H9 (cell line): Measurements from ENCODE around the gene CLN5. TPM values are rescaled to one million over a fixed set of nuclear protein-coding genes. Genes with fewer than 3 reads are reported as not detected.

Experiments used
- DNase-seq: peaks from one replicate; pipeline ENCODE4 v3.0.0-alpha.2; 2017
- H2AFZ ChIP-seq: one replicate; pipeline ENCODE4 v1.6.1; 2013; ENCODE audit warnings: mild to moderate bottlenecking, low read length, control low read depth, moderate library complexity
- H2AK5ac ChIP-seq: 2 replicates; pipeline ENCODE4 v1.6.1; 2013; ENCODE audit warnings: low read length, control low read depth, mixed read lengths; ENCODE audit not compliant: insufficient read length
- H2BK120ac ChIP-seq: one replicate; pipeline ENCODE4 v1.6.1; 2013; ENCODE audit warnings: low read depth, mild to moderate bottlenecking, low read length, control low read depth, inconsistent platforms; ENCODE audit not compliant: poor library complexity, severe bottlenecking
- H2BK12ac ChIP-seq: 2 replicates; pipeline ENCODE4 v1.6.1; 2013; ENCODE audit warnings: low read length, control low read depth, mixed read lengths, low read depth; ENCODE audit not compliant: insufficient read length
- H2BK15ac ChIP-seq: 2 replicates; pipeline ENCODE4 v1.6.1; 2013; ENCODE audit warnings: low read depth, low read length, control low read depth
- H2BK20ac ChIP-seq: one replicate; pipeline ENCODE4 v1.6.1; 2013; ENCODE audit warnings: low read depth, mild to moderate bottlenecking, low read length, control low read depth, inconsistent platforms; ENCODE audit not compliant: poor library complexity, severe bottlenecking
- H2BK5ac ChIP-seq: 2 replicates; pipeline ENCODE4 v1.6.1; 2013; ENCODE audit warnings: low read length, control low read depth, mixed read lengths; ENCODE audit not compliant: insufficient read length
- H3K14ac ChIP-seq: 2 replicates; pipeline ENCODE4 v1.6.1; 2013; ENCODE audit warnings: low read length, control low read depth; ENCODE audit not compliant: insufficient read depth
- H3K18ac ChIP-seq: 2 replicates; pipeline ENCODE4 v1.6.1; 2013; ENCODE audit warnings: low read depth, mild to moderate bottlenecking, mixed read lengths, low read length, control low read depth; ENCODE audit not compliant: insufficient read length
- H3K23ac ChIP-seq: 2 replicates; pipeline ENCODE4 v1.6.1; 2013; ENCODE audit warnings: low read length, control low read depth, mixed read lengths, low read depth; ENCODE audit not compliant: insufficient read length
- H3K23me2 ChIP-seq: 2 replicates; pipeline ENCODE4 v1.6.1; 2013; ENCODE audit warnings: low read depth, mild to moderate bottlenecking, mixed read lengths, low read length, control low read depth; ENCODE audit not compliant: insufficient read length, poor library complexity, severe bottlenecking
- H3K27ac ChIP-seq: 2 replicates; pipeline ENCODE4 v1.5.1; 2013; ENCODE audit warnings: low read length, control low read depth, mixed read lengths, low read depth; ENCODE audit not compliant: insufficient read length
- H3K27me3 ChIP-seq: 2 replicates; pipeline ENCODE4 v1.6.1; 2013; ENCODE audit warnings: low read length, control low read depth, inconsistent platforms; ENCODE audit not compliant: insufficient read depth
- H3K4ac ChIP-seq: 2 replicates; pipeline ENCODE4 v1.6.1; 2013; ENCODE audit warnings: low read depth, mild to moderate bottlenecking, control low read depth, inconsistent platforms, low read length, moderate library complexity
- H3K4me1 ChIP-seq: 2 replicates; pipeline ENCODE4 v1.6.1; 2013; ENCODE audit warnings: low read length, control low read depth, inconsistent platforms; ENCODE audit not compliant: insufficient read depth
- H3K4me2 ChIP-seq: 2 replicates; pipeline ENCODE4 v1.6.1; 2013; ENCODE audit warnings: low read length, control low read depth, mixed read lengths; ENCODE audit not compliant: insufficient read length, insufficient read depth
- H3K56ac ChIP-seq: 2 replicates; pipeline ENCODE4 v1.6.1; 2013; ENCODE audit warnings: low read depth, mild to moderate bottlenecking, mixed read lengths, low read length, control low read depth; ENCODE audit not compliant: insufficient read length
- H3K79me1 ChIP-seq: 2 replicates; pipeline ENCODE4 v1.6.1; 2013; ENCODE audit warnings: low read depth, mild to moderate bottlenecking, moderate library complexity, low read length, control low read depth, inconsistent platforms; ENCODE audit not compliant: insufficient read depth, poor library complexity, severe bottlenecking
- H3K79me2 ChIP-seq: 2 replicates; pipeline ENCODE4 v1.6.1; 2013; ENCODE audit warnings: low read length, control low read depth, inconsistent platforms; ENCODE audit not compliant: insufficient read depth
- H3K9ac ChIP-seq: 2 replicates; pipeline ENCODE4 v1.6.1; 2013; ENCODE audit warnings: low read length, control low read depth, mixed read lengths; ENCODE audit not compliant: insufficient read length; ENCODE audit errors: extremely low read depth
- H3K9me3 ChIP-seq: one replicate; pipeline ENCODE4 v1.6.1; 2013; ENCODE audit warnings: low read depth, low read length, inconsistent platforms; ENCODE audit not compliant: control insufficient read depth
- H3T11ph ChIP-seq: one replicate; pipeline ENCODE4 v1.6.1; 2013; ENCODE audit warnings: mild to moderate bottlenecking, low read length, control low read depth, inconsistent platforms
- H4K20me1 ChIP-seq: one replicate; pipeline ENCODE4 v1.6.1; 2013; ENCODE audit not compliant: control insufficient read depth, insufficient read length, insufficient read depth
- H4K5ac ChIP-seq: 2 replicates; pipeline ENCODE4 v1.6.1; 2013; ENCODE audit warnings: low read depth, mild to moderate bottlenecking, mixed read lengths, low read length, control low read depth; ENCODE audit not compliant: insufficient read length
- H4K8ac ChIP-seq: replicated peaks from 2 replicates; pipeline ENCODE4 v1.6.1; 2013; ENCODE audit warnings: low read length, control low read depth, mixed read lengths, low read depth; ENCODE audit not compliant: insufficient read length
- H4K91ac ChIP-seq: 2 replicates; pipeline ENCODE4 v1.6.1; 2013; ENCODE audit warnings: low read depth, mild to moderate bottlenecking, moderate library complexity, mixed read lengths, low read length, control low read depth; ENCODE audit not compliant: insufficient read length
- H3K27ac Mint-ChIP-seq, 3 experiments: 2 replicates in 2 of 3; 3 replicates in 1 of 3; pipeline ENCODE4 v1.8.0; 2020 to 2021; ENCODE audit warnings: mixed read lengths in 3 of 3, mild to moderate bottlenecking in 1 of 3, moderate library complexity in 1 of 3
- H3K27me3 Mint-ChIP-seq: 2 replicates; pipeline ENCODE4 v1.8.0; 2021; ENCODE audit warnings: low read depth, mild to moderate bottlenecking, moderate library complexity, mixed read lengths
- H3K36me3 Mint-ChIP-seq, 3 experiments: 2 replicates in 2 of 3; 3 replicates in 1 of 3; pipeline ENCODE4 v1.8.0; 2020 to 2021; ENCODE audit warnings: low read depth in 3 of 3, mixed read lengths in 3 of 3; ENCODE audit not compliant: insufficient read depth in 1 of 3
- H3K4me1 Mint-ChIP-seq, 2 experiments: 2 replicates each; pipeline ENCODE4 v1.8.0; 2020; ENCODE audit warnings: mixed read lengths in 2 of 2
- H3K4me3 Mint-ChIP-seq, 2 experiments: 2 replicates in 1 of 2; 3 replicates in 1 of 2; pipeline ENCODE4 v1.8.0; 2020 to 2021; ENCODE audit warnings: mild to moderate bottlenecking in 2 of 2, mixed read lengths in 2 of 2, moderate library complexity in 1 of 2
- H3K9me3 Mint-ChIP-seq, 2 experiments: 2 replicates in 1 of 2; 3 replicates in 1 of 2; pipeline ENCODE4 v1.8.0; 2020; ENCODE audit warnings: mild to moderate bottlenecking in 2 of 2, mixed read lengths in 2 of 2, moderate library complexity in 1 of 2
- CTCF ChIP-seq: fragments of 200-600 bp; sonication (generic); conservative IDR thresholded peaks from 3 replicates; pipeline ENCODE4 v1.8.0; 2021; ENCODE audit warnings: antibody characterized with exemption, mild to moderate bottlenecking
- WGBS: extraction: QIAGEN DNeasy Blood & Tissue Kit; methylation state at CpG from one replicate; pipeline ENCODE4 v1.1.7; 2013; ENCODE audit warnings: missing lambda C conversion rate, low lambda C conversion rate, mixed read lengths; ENCODE audit not compliant: insufficient read length; ENCODE audit errors: extremely low coverage; 5-methylcytosine and 5-hydroxymethylcytosine counted together
- total RNA-seq: library from RNA; stranded (reverse); gene quantifications from 2 replicates; pipeline ENCODE4 v1.2.1, GENCODE V29; 2021

Gene CLN5
- total RNA-seq, 1 experiment from 2014 or later, result 8.3 TPM

DNA sequence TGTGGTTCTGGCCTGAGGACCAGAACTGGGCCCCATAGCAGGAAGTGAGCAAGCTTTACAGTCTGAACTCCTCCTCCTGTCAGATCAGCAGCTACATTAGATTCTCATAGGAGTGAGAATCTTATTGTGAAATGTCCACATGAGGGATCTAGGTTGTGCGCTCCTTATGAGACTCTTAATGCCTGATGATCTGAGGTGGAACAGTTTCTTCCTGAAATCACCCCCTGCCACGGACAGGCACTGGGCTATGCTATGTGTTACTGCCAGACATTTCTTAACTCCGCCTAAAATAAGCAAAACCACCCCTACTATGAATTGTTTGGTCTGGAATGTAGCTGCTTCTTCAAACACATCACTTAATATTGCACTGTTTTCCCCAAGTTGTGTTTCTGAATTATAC, 30.5 kb downstream of the CLN5 start:
- Histone ChIP-seq H3K27ac (no peak overlapping the region), H4K20me1 (no peaks in the 10 kb centered on the region), H3K79me1 (peaks cover 6% of the 10 kb centered on the region), H2BK20ac (no peak overlapping the region), H3K9ac (no peak overlapping the region), H3K4me1 (no peaks in the 10 kb centered on the region), H2BK5ac (no peak overlapping the region), H2BK120ac (no peak overlapping the region), H3K56ac (no peak overlapping the region), H2AK5ac (no peak overlapping the region), H3K9me3 (no peaks in the 10 kb centered on the region), H3K27me3 (no peaks in the 10 kb centered on the region), H3T11ph (no peak overlapping the region), H2AFZ (no peak overlapping the region), H2BK15ac (no peak overlapping the region), H3K4ac (no peak overlapping the region), H3K4me2 (no peak overlapping the region), H3K79me2 (peaks cover 4% of the 10 kb centered on the region; the same call in 1 of the 2 replicates), H4K91ac (no peak overlapping the region), H3K23ac (no peak overlapping the region), H3K14ac (no peak overlapping the region), H2BK12ac (no peak overlapping the region), H4K5ac (no peak overlapping the region), H3K23me2 (no peaks in the 10 kb centered on the region), H4K8ac (no peak overlapping the region), H3K18ac (no peak overlapping the region)
- no CpG with 5 or more reads among the region's 3 CpGs for WGBS
- H3K36me3 Mint-ChIP-seq, result peaks cover 5 to 9% (median 8%) of the 10 kb centered on the region in 3 experiments; a peak in 4 of 7 replicates
- H3K27me3 Mint-ChIP-seq, result no peaks in the 10 kb centered on the region
- peaks cover 21 to 25% of the 10 kb centered on the region in 2 experiments for H3K4me1 Mint-ChIP-seq
- H3K27ac Mint-ChIP-seq, result peak overlapping the region in 1 of 3 experiments; percentile 59; a peak in 1 of 7 replicates
- no peaks in the 10 kb centered on the region for H3K9me3 Mint-ChIP-seq
- H3K4me3 Mint-ChIP-seq, result no peak overlapping the region
- TF ChIP-seq CTCF, result no peak
- DNase-seq, result no peak
